ENCODE data around the gene RBFOX1. TPM values are rescaled to one million over a fixed set of nuclear protein-coding genes. Genes with fewer than 3 reads are reported as not detected.

Gene RBFOX1
- total RNA-seq, 1 donor from 2014 or later = not detected

- Mint-ChIP-seq H3K27ac (ENCODE audit: unreplicated experiment) (no peak overlapping the region), H3K9me3 (ENCODE audit: unreplicated experiment) (peaks cover 4% of the 10 kb centered on the region), H3K4me3 (ENCODE audit: unreplicated experiment) (no peak overlapping the region), H3K4me1 (ENCODE audit: unreplicated experiment) (no peaks in the 10 kb centered on the region), H3K36me3 (ENCODE audit: unreplicated experiment) (no peaks in the 10 kb centered on the region), H3K27me3 (ENCODE audit: unreplicated experiment) (no peaks in the 10 kb centered on the region)
- TF ChIP-seq, protein P1, sequence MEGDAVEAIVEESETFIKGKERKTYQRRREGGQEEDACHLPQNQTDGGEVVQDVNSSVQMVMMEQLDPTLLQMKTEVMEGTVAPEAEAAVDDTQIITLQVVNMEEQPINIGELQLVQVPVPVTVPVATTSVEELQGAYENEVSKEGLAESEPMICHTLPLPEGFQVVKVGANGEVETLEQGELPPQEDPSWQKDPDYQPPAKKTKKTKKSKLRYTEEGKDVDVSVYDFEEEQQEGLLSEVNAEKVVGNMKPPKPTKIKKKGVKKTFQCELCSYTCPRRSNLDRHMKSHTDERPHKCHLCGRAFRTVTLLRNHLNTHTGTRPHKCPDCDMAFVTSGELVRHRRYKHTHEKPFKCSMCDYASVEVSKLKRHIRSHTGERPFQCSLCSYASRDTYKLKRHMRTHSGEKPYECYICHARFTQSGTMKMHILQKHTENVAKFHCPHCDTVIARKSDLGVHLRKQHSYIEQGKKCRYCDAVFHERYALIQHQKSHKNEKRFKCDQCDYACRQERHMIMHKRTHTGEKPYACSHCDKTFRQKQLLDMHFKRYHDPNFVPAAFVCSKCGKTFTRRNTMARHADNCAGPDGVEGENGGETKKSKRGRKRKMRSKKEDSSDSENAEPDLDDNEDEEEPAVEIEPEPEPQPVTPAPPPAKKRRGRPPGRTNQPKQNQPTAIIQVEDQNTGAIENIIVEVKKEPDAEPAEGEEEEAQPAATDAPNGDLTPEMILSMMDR (IDR thresholded peaks at IDR 0.05) = no peak
- DNase-seq (ENCODE audit: extremely low spot score, unreplicated experiment) = no peak
Measured at GRCh38 chr16:7376227-7376626, 43.6 kb downstream of the RBFOX1 start.

DNA sequence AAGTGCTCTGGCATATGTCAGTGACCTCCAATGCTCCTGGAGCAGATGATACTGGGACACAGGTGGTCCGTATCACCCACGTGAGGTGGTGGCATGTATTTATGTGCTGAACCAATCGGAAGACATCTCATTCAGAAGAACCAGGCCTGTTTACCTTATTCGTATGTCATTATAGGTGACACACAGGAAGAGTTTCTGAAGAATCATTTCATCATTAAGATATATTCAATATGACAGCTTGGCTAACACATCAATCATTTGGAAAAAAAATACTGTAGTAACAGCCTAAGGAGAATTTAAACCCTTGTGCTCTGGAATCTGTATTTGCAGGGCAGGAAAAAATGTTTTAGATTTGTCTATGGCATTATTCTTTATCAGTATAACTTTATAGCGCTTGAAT, 44.6 kb downstream of the RBFOX1 start:
- Mint-ChIP-seq H3K36me3 (ENCODE audit: unreplicated experiment) (no peaks in the 10 kb centered on the region), H3K9me3 (ENCODE audit: unreplicated experiment) (peaks cover 4% of the 10 kb centered on the region), H3K27ac (ENCODE audit: unreplicated experiment) (no peak overlapping the region), H3K4me3 (ENCODE audit: unreplicated experiment) (no peak overlapping the region), H3K27me3 (ENCODE audit: unreplicated experiment) (no peaks in the 10 kb centered on the region), H3K4me1 (ENCODE audit: unreplicated experiment) (no peaks in the 10 kb centered on the region)
- DNase-seq (ENCODE audit: extremely low spot score, unreplicated experiment) = no peak
- TF ChIP-seq, protein P1 (IDR thresholded peaks at IDR 0.05) = no peak

- no peak overlapping the region for H3K4me3 Mint-ChIP-seq (ENCODE audit: unreplicated experiment)
- H3K9me3 Mint-ChIP-seq (ENCODE audit: unreplicated experiment) = peaks cover 4% of the 10 kb centered on the region
- TF ChIP-seq, protein P1 (IDR thresholded peaks at IDR 0.05) = no peak
- no peaks in the 10 kb centered on the region for H3K36me3 Mint-ChIP-seq (ENCODE audit: unreplicated experiment)
- no peaks in the 10 kb centered on the region for H3K27me3 Mint-ChIP-seq (ENCODE audit: unreplicated experiment)
- no peak overlapping the region for H3K27ac Mint-ChIP-seq (ENCODE audit: unreplicated experiment)
- DNase-seq (ENCODE audit: extremely low spot score, unreplicated experiment) = no peak
- H3K4me1 Mint-ChIP-seq (ENCODE audit: unreplicated experiment) = no peaks in the 10 kb centered on the region
Measured at GRCh38 chr16:7378024-7378695, 45.5 kb downstream of the RBFOX1 start.

GRCh38 chr16:7380441-7380840, 47.8 kb downstream of the RBFOX1 start:
- TF ChIP-seq, protein P1 (IDR thresholded peaks at IDR 0.05) = no peak
- Mint-ChIP-seq H3K9me3 (ENCODE audit: unreplicated experiment) (peaks cover 14% of the 10 kb centered on the region), H3K4me3 (ENCODE audit: unreplicated experiment) (no peak overlapping the region), H3K27me3 (ENCODE audit: unreplicated experiment) (no peaks in the 10 kb centered on the region), H3K4me1 (ENCODE audit: unreplicated experiment) (no peaks in the 10 kb centered on the region), H3K36me3 (ENCODE audit: unreplicated experiment) (no peaks in the 10 kb centered on the region), H3K27ac (ENCODE audit: unreplicated experiment) (no peak overlapping the region)
- DNase-seq (ENCODE audit: extremely low spot score, unreplicated experiment) = no peak

GRCh38 chr16:7380911-7381310, 48.3 kb downstream of the RBFOX1 start:
- Mint-ChIP-seq H3K4me3 (ENCODE audit: unreplicated experiment) (no peak overlapping the region), H3K27ac (ENCODE audit: unreplicated experiment) (no peak overlapping the region), H3K4me1 (ENCODE audit: unreplicated experiment) (no peaks in the 10 kb centered on the region), H3K9me3 (ENCODE audit: unreplicated experiment) (peaks cover 14% of the 10 kb centered on the region), H3K36me3 (ENCODE audit: unreplicated experiment) (no peaks in the 10 kb centered on the region), H3K27me3 (ENCODE audit: unreplicated experiment) (no peaks in the 10 kb centered on the region)
- no peak for DNase-seq (ENCODE audit: extremely low spot score, unreplicated experiment)
- TF ChIP-seq, protein P1 (IDR thresholded peaks at IDR 0.05) = no peak
